Mesenchymal stem cell (in vitro differentiated cells and primary cell): ENCODE measurements around the gene GFER.

Experiments
- DNase-seq: peaks from one replicate; pipeline ENCODE4 v3.0.0-alpha.2; 2013
- H2AFZ ChIP-seq: one replicate; pipeline ENCODE4 v1.6.1; 2013; ENCODE audit warnings: low read depth, mild to moderate bottlenecking, control low read depth, inconsistent platforms, low read length, moderate library complexity
- H2AK5ac ChIP-seq: 2 replicates; pipeline ENCODE4 v1.6.1; 2013; ENCODE audit warnings: low read length, moderate library complexity, mild to moderate bottlenecking, inconsistent platforms; ENCODE audit not compliant: severe bottlenecking
- H2BK120ac ChIP-seq: one replicate; pipeline ENCODE4 v1.6.1; 2013; ENCODE audit warnings: low read depth, mild to moderate bottlenecking, inconsistent platforms, low read length, moderate library complexity
- H2BK12ac ChIP-seq, 2 experiments: one replicate each; pipeline ENCODE4 v1.6.1; 2013; ENCODE audit warnings: inconsistent platforms in 2 of 2, low read length in 2 of 2, mild to moderate bottlenecking in 2 of 2, moderate library complexity in 2 of 2, control low read depth in 1 of 2
- H2BK15ac ChIP-seq: one replicate; pipeline ENCODE4 v1.6.1; 2013; ENCODE audit warnings: mild to moderate bottlenecking, low read depth, inconsistent platforms; ENCODE audit not compliant: poor library complexity, severe bottlenecking
- H2BK5ac ChIP-seq: 2 replicates; pipeline ENCODE4 v1.6.1; 2013; ENCODE audit warnings: low read depth, mild to moderate bottlenecking, low read length, control low read depth, inconsistent platforms; ENCODE audit not compliant: poor library complexity, severe bottlenecking
- H3K14ac ChIP-seq, 2 experiments: one replicate each; pipeline ENCODE4 v1.6.1; 2013; ENCODE audit warnings: inconsistent platforms in 2 of 2, low read length in 2 of 2, control low read depth in 1 of 2, mild to moderate bottlenecking in 1 of 2, moderate library complexity in 1 of 2
- H3K18ac ChIP-seq, 2 experiments: one replicate each; pipeline ENCODE4 v1.6.1; 2013; ENCODE audit warnings: inconsistent platforms in 2 of 2, low read length in 2 of 2, control low read depth in 1 of 2, low read depth in 1 of 2, mild to moderate bottlenecking in 1 of 2
- H3K23ac ChIP-seq, 2 experiments: one replicate each; pipeline ENCODE4 v1.6.1; 2013; ENCODE audit warnings: inconsistent platforms in 2 of 2, low read length in 2 of 2, mild to moderate bottlenecking in 2 of 2, moderate library complexity in 2 of 2, control low read depth in 1 of 2
- H3K27ac ChIP-seq: 2 replicates; pipeline ENCODE4 v1.5.1; 2013; ENCODE audit warnings: mild to moderate bottlenecking, moderate library complexity, low read length, control low read depth, inconsistent platforms; ENCODE audit not compliant: poor library complexity, severe bottlenecking
- H3K27me3 ChIP-seq, 2 experiments: 2 replicates each; pipeline versions ENCODE4 v1.6.1 to v1.7.0; 2013; ENCODE audit warnings: low read length in 2 of 2, mild to moderate bottlenecking in 2 of 2, moderate library complexity in 2 of 2, control low read depth in 1 of 2, inconsistent platforms in 1 of 2; ENCODE audit not compliant: control insufficient read depth in 1 of 2, insufficient read depth in 1 of 2
- H3K36me3 ChIP-seq, 2 experiments: 2 replicates each; pipeline versions ENCODE4 v1.6.1 to v1.7.0; 2013; ENCODE audit warnings: low read length in 2 of 2, control low read depth in 1 of 2, inconsistent platforms in 1 of 2, low read depth in 1 of 2, mild to moderate bottlenecking in 1 of 2; ENCODE audit not compliant: insufficient read depth in 2 of 2, control insufficient read depth in 1 of 2
- H3K4ac ChIP-seq, 2 experiments: one replicate each; pipeline ENCODE4 v1.6.1; 2013; ENCODE audit warnings: inconsistent platforms in 2 of 2, low read length in 2 of 2, mild to moderate bottlenecking in 2 of 2, moderate library complexity in 2 of 2, control low read depth in 1 of 2, low read depth in 1 of 2
- H3K4me1 ChIP-seq: 2 replicates; pipeline ENCODE4 v1.6.1; 2013; ENCODE audit warnings: low read depth, low read length, control low read depth; ENCODE audit not compliant: control insufficient read depth, insufficient read depth
- H3K4me2 ChIP-seq: 2 replicates; pipeline ENCODE4 v1.6.1; 2013; ENCODE audit warnings: low read length, mild to moderate bottlenecking, inconsistent platforms; ENCODE audit not compliant: poor library complexity, severe bottlenecking
- H3K4me3 ChIP-seq, 2 experiments: 2 replicates each; pipeline versions ENCODE4 v1.5.1 to v1.7.0; 2013; ENCODE audit warnings: low read length in 2 of 2, mild to moderate bottlenecking in 2 of 2, control low read depth in 1 of 2, low read depth in 1 of 2; ENCODE audit not compliant: insufficient read depth in 1 of 2
- H3K79me1 ChIP-seq: replicated peaks from 2 replicates; pipeline ENCODE4 v1.6.1; 2013; ENCODE audit warnings: mild to moderate bottlenecking, control low read depth, low read length, inconsistent platforms; ENCODE audit not compliant: poor library complexity, severe bottlenecking
- H3K9ac ChIP-seq: 2 replicates; pipeline ENCODE4 v1.7.0; 2013; ENCODE audit warnings: mild to moderate bottlenecking, low read length, moderate library complexity
- H3K9me3 ChIP-seq: 2 replicates; pipeline ENCODE4 v1.7.0; 2013; ENCODE audit warnings: mild to moderate bottlenecking, low read length; ENCODE audit not compliant: control insufficient read depth
- H4K8ac ChIP-seq: one replicate; pipeline ENCODE4 v1.6.1; 2013; ENCODE audit warnings: inconsistent platforms, mild to moderate bottlenecking, low read length, moderate library complexity
- H4K91ac ChIP-seq: one replicate; pipeline ENCODE4 v1.6.1; 2013; ENCODE audit warnings: mild to moderate bottlenecking, low read length, inconsistent platforms
- WGBS: methylation state at CpG from one replicate; pipeline ENCODE4 v1.1.7; 2013; ENCODE audit warnings: mixed read lengths; 5-methylcytosine and 5-hydroxymethylcytosine counted together

GFER gene

DNA sequence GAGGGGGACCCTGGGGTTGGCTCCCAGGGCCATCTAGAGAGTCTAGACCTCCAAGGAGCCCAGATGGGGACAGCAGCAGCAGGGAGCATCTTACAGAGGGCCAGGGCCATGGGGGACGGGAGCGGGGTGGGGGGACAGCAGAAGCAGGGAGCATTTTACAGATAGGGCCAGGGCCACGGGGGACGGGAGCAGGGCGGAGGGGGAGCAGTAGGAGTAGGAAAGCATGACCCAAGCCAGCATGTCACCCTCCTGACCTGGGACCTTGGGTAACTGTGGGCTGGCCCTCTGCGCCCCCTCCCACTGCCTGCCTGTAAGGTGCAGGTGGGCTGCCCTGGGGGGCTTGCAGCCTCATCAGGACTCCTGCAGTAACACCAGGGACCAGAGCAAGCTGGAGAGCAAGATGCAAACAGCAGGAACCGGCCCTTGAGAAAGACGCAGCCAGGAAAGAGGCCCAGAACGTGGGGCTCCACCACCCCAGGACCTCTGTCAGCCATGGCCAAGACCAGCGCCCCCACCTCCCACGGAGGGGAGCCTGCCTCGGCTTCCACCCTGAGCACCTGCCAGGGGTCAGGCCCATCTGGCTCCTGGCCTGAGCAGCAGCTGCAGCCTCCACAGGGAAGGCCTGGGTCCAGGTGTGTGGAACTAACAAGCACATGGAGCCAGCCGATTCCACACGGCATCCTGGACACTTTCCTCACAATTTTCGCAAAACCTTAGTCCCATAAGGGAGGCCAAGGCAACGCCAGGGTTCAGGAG lies 23.3 kb downstream of the GFER start:
- H3K79me1 ChIP-seq: peaks cover 13% of the 10 kb centered on the region
- no peak overlapping the region for H2AK5ac ChIP-seq
- peaks cover 57% of the 10 kb centered on the region for H3K4me1 ChIP-seq
- H3K27ac ChIP-seq: no peak overlapping the region
- no peaks in the 10 kb centered on the region for H3K9me3 ChIP-seq
- H2AFZ ChIP-seq: no peak overlapping the region
- peak overlapping the region in 1 of 2 experiments; percentile 5 for H3K23ac ChIP-seq
- H3K18ac ChIP-seq: no peak overlapping the region
- peak overlapping the region in 1 of 2 experiments; percentile 91 for H3K4me3 ChIP-seq
- no peak overlapping the region for H2BK120ac ChIP-seq
- H4K8ac ChIP-seq: peak overlapping the region; percentile 19
- no peak overlapping the region for H2BK15ac ChIP-seq
- whole genome bisulfite sequencing: 92% methylated on average over 16 of the region's 16 CpGs
- no peak overlapping the region for H2BK12ac ChIP-seq
- H2BK5ac ChIP-seq: no peak overlapping the region
- H3K36me3 ChIP-seq: peaks cover 11 to 51% of the 10 kb centered on the region in 2 experiments
- peak overlapping the region; percentile 93 for H3K9ac ChIP-seq
- H3K14ac ChIP-seq: no peak overlapping the region
- no peak for DNase-seq
- no peak overlapping the region for H4K91ac ChIP-seq
- H3K4ac ChIP-seq: no peak overlapping the region
- no peaks in the 10 kb centered on the region for H3K27me3 ChIP-seq
- H3K4me2 ChIP-seq: no peak overlapping the region

DNA sequence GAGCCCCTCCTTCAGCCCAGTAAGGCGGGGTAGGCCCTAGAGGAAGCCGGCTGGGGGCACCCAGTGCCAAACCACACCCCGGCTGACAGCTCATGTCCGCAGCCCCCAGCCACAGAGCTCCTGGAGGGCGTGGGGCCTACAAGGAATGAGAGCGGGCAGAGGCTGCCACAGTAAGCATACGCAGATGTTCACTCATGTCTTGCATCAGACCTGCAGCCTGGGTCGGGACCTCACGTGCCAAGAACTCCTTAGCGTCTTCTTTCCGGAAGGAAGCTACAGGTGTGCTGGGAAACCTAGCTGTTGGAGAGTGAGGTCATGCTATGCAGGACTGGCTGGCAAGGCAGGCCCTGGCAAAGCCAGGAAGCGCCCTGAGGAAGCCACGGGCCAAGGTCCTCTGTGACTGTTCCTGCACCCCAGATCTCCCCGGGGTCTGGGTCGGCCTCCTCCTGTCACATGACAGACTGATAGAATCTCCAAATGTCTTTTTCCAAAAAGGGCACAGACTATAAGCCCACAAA lies 24.1 kb downstream of the GFER start:
- 80% methylated on average over 15 of the region's 15 CpGs for WGBS
- Histone ChIP-seq H3K23ac (no peak overlapping the region), H3K9ac (peak overlapping the region; percentile 93), H3K27ac (no peak overlapping the region), H3K14ac (no peak overlapping the region), H2BK15ac (no peak overlapping the region), H3K9me3 (no peaks in the 10 kb centered on the region), H2AK5ac (no peak overlapping the region), H3K27me3 (no peaks in the 10 kb centered on the region), H4K8ac (no peak overlapping the region), H3K4ac (no peak overlapping the region), H4K91ac (no peak overlapping the region), H3K4me2 (peak overlapping the region; percentile 53), H2BK5ac (no peak overlapping the region), H3K18ac (no peak overlapping the region), H2BK12ac (no peak overlapping the region), H3K4me3 (peak overlapping the region in 1 of 2 experiments; percentile 91), H3K79me1 (peaks cover 13% of the 10 kb centered on the region), H3K4me1 (peaks cover 57% of the 10 kb centered on the region), H2AFZ (no peak overlapping the region), H3K36me3 (peaks cover 4 to 43% of the 10 kb centered on the region in 2 experiments), H2BK120ac (no peak overlapping the region)
- DNase-seq: no peak

DNA sequence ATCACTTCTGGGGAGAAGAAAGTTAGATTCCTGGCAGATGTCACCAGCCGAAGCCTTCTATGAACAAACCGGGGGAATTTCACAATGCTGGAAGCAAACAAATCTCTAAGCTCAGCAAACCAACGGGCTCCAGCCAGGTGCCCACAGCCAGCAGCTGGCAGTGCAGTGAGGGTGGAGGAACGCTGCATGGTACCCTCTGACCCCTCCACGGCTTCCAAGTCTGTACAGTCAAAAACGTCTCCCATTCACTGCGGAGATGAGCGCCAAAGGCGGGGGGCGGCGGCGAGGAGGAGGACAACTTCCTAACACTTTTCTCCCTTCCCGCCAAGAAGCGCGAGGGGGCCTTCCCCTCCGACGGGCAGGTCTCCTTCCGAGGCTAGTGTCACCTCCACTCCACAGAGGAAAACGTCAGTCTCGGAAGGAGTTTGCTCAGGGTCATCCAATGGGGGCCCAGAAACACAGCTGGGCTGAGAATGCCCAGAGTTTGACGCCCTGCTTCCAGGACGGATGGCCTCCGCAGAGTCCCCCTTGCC lies 24.7 kb downstream of the GFER start:
- Histone ChIP-seq H2BK5ac (no peak overlapping the region), H3K4me1 (peaks cover 54% of the 10 kb centered on the region), H3K4me2 (peak overlapping the region; percentile 53), H3K23ac (peak overlapping the region in 1 of 2 experiments; percentile 16), H3K36me3 (peaks cover 0 to 37% of the 10 kb centered on the region in 2 experiments), H2BK120ac (no peak overlapping the region), H3K27ac (peak overlapping the region; percentile 20), H2AFZ (no peak overlapping the region), H4K91ac (no peak overlapping the region), H2AK5ac (no peak overlapping the region), H3K9me3 (no peaks in the 10 kb centered on the region), H4K8ac (no peak overlapping the region), H3K27me3 (no peaks in the 10 kb centered on the region), H2BK15ac (no peak overlapping the region), H3K18ac (peak overlapping the region in 1 of 2 experiments; percentile 54), H2BK12ac (peak overlapping the region in 1 of 2 experiments; percentile 6), H3K79me1 (peaks cover 9% of the 10 kb centered on the region), H3K14ac (no peak overlapping the region), H3K4me3 (peak overlapping the region; percentile 88 to 91), H3K9ac (peak overlapping the region; percentile 93), H3K4ac (peak overlapping the region in 1 of 2 experiments; percentile 77)
- WGBS: 9% methylated on average over 23 of the region's 23 CpGs
- DNase-seq: peak; percentile 67

DNA sequence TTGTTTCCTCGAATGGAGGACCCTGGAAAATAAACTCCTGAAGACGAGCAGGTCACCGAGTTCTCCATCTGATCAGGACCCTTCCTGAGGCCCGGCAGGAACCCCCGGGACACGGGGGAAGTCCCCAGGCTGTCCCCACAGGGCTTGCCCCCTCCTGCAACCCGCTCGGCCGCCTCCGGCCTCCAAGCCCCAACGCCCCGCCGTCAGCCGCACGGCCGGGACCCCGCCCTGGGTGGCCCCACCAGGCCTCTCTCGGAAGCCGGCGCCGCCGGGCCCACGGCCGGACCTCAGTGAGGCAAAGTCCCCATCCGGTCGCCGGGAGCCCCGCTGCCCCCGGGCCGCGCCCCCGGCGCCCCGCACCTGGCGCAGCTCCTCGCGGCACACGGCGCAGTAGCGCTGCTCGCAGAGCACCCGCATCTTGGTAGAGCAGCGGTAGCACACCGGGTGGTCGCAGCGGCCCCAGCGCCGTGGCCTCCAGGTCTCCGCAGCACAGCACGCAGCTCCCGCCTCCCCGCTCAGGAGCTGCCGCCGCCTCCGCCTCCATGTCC lies 25.2 kb downstream of the GFER start:
- Histone ChIP-seq H2BK15ac (peak overlapping the region; percentile 68), H3K27ac (no peak overlapping the region), H2BK120ac (no peak overlapping the region), H4K91ac (peak overlapping the region; percentile 87), H3K4me1 (peaks cover 48% of the 10 kb centered on the region), H3K23ac (peak overlapping the region in 1 of 2 experiments; percentile 30), H2AK5ac (no peak overlapping the region), H3K18ac (peak overlapping the region; percentile 76 to 92), H4K8ac (no peak overlapping the region), H2BK12ac (no peak overlapping the region), H2AFZ (no peak overlapping the region), H3K4me2 (peak overlapping the region; percentile 53), H2BK5ac (peak overlapping the region; percentile 76), H3K4ac (peak overlapping the region; percentile 38 to 77), H3K36me3 (peaks cover 0 to 34% of the 10 kb centered on the region in 2 experiments), H3K79me1 (peaks cover 8% of the 10 kb centered on the region), H3K4me3 (peak overlapping the region; percentile 88 to 91), H3K14ac (peak overlapping the region in 1 of 2 experiments; percentile 46), H3K9me3 (no peaks in the 10 kb centered on the region), H3K9ac (peak overlapping the region; percentile 93), H3K27me3 (no peaks in the 10 kb centered on the region)
- under 1% methylated on average over 52 of the region's 55 CpGs for WGBS
- DNase-seq: no peak
